K562 (cell line): Measurements from ENCODE around the gene ART1. TPM values are rescaled to one million over a fixed set of nuclear protein-coding genes. Genes with fewer than 3 reads are reported as not detected.

Experiments used
- ATAC-seq: fragments of 200-7000 bp; cut with Tn5 transposase; 3 replicates; pipeline ENCODE4 v1.9.1; 2020; ENCODE audit warnings: moderate library complexity
- BruUV-seq: library from RNA; stranded (reverse); fragments of 400-500 nt; replicated peaks from 2 replicates; lab custom pipeline; 2021; lab: Mats Ljungman, UMichigan
- CTCF ChIA-PET: fragments of 300-600 bp; formaldehyde crosslinking; extraction: SDS; loops from one replicate; lab custom pipeline; 2021; ENCODE audit warnings: low intra/inter-chr PET ratio; lab: Yijun Ruan, JAX
- POLR2A ChIA-PET: fragments of 300-600, 350-650 bp; sonication (Branson Sonifier 250); formaldehyde crosslinking; extraction: SDS; loops from one replicate; lab custom pipeline; 2021; ENCODE audit warnings: antibody characterized with exemption, inconsistent platforms; lab: Yijun Ruan, JAX
- DNase-seq, 4 experiments: peaks; one replicate each; pipeline versions ENCODE4 v3.0.0 to v3.0.0-alpha.2; 2011 to 2018; ENCODE audit warnings: low spot score in 3 of 4, mixed read lengths in 3 of 4; ENCODE audit errors: extremely low read depth in 1 of 4
- FAIRE-seq: peaks from 2 replicates; lab custom pipeline; 2011; peaks lifted over from hg19 to GRCh38; lab: Jason Lieb, UNC
- H2AFZ ChIP-seq: 2 replicates; pipeline ENCODE4 v1.6.0; 2011; ENCODE audit warnings: low read depth, low read length, control low read depth, inconsistent platforms
- H3K27ac ChIP-seq: fragments of 200-600 bp; 3 replicates; pipeline ENCODE4 v1.8.0; 2011; ENCODE audit warnings: low read depth, mild to moderate bottlenecking, control low read depth, inconsistent platforms, low read length, moderate library complexity, mixed read lengths; ENCODE audit errors: extremely low read depth
- H3K27me3 ChIP-seq, 2 experiments: fragments of 300-600 bp in 1 of 2; 2 replicates in 1 of 2; 3 replicates in 1 of 2; pipeline versions ENCODE4 v1.6.0 to v1.8.0; 2011; ENCODE audit warnings: inconsistent platforms in 2 of 2, low read length in 2 of 2, mild to moderate bottlenecking in 1 of 2, mixed read lengths in 1 of 2, moderate library complexity in 1 of 2; ENCODE audit not compliant: control insufficient read depth in 2 of 2, insufficient read depth in 2 of 2
- H3K36me3 ChIP-seq: fragments of 300-600 bp; 3 replicates; pipeline ENCODE4 v1.8.0; 2011; ENCODE audit warnings: mild to moderate bottlenecking, low read length, inconsistent platforms; ENCODE audit not compliant: control insufficient read depth, insufficient read depth
- H3K4me1 ChIP-seq, 2 experiments: fragments of 200-600 bp in 1 of 2; replicated peaks in 1 of 2; 2 replicates in 1 of 2; 3 replicates in 1 of 2; pipeline versions ENCODE4 v1.5.1 to v1.8.0; 2011; ENCODE audit warnings: inconsistent platforms in 2 of 2, low read length in 2 of 2, mild to moderate bottlenecking in 1 of 2, mixed read lengths in 1 of 2, moderate library complexity in 1 of 2; ENCODE audit not compliant: control insufficient read depth in 2 of 2, insufficient read depth in 2 of 2
- H3K4me2 ChIP-seq: 2 replicates; pipeline ENCODE4 v1.6.1; 2011; ENCODE audit warnings: low read length, control low read depth, inconsistent platforms, mixed read lengths; ENCODE audit not compliant: insufficient read depth
- H3K4me3 ChIP-seq: fragments of 200-600 bp; sonication (generic), shearing (Covaris generic); 2 replicates; pipeline ENCODE4 v1.5.1; 2016; ENCODE audit warnings: control low read depth, inconsistent platforms
- H3K79me2 ChIP-seq: fragments of 200-600 bp; 3 replicates; pipeline ENCODE4 v1.8.0; 2011; ENCODE audit warnings: low read length, inconsistent platforms; ENCODE audit not compliant: control insufficient read depth, insufficient read depth
- H3K9ac ChIP-seq, 2 experiments: 2 replicates each; pipeline versions ENCODE4 v1.6.0 to v1.6.1; 2011; ENCODE audit warnings: low read depth in 2 of 2, low read length in 2 of 2, control low read depth in 1 of 2, inconsistent platforms in 1 of 2, mild to moderate bottlenecking in 1 of 2, mixed read lengths in 1 of 2; ENCODE audit not compliant: insufficient read depth in 1 of 2
- H3K9me1 ChIP-seq: one replicate; pipeline ENCODE4 v1.6.0; 2011; ENCODE audit warnings: inconsistent platforms, mild to moderate bottlenecking, low read length, moderate library complexity; ENCODE audit not compliant: control insufficient read depth, insufficient read depth
- H3K9me3 ChIP-seq: replicated peaks from 2 replicates; pipeline ENCODE4 v1.5.1; 2011; ENCODE audit warnings: low read depth, low read length, inconsistent platforms; ENCODE audit not compliant: control insufficient read depth, insufficient read depth
- H4K20me1 ChIP-seq: replicated peaks from 2 replicates; pipeline ENCODE4 v1.6.1; 2011; ENCODE audit warnings: low read length, inconsistent platforms, mixed read lengths; ENCODE audit not compliant: control insufficient read depth, insufficient read depth
- DNMT1 ChIP-seq: fragments of 450-650 bp; IDR thresholded peaks from 2 replicates; pipeline ENCODE4 v1.6.1; 2016; ENCODE audit warnings: antibody characterized with exemption, mild to moderate bottlenecking
- GTF2F1 ChIP-seq: IDR thresholded peaks from 2 replicates; pipeline ENCODE4 v1.6.1; 2011; ENCODE audit warnings: low read depth, low read length, improper control_type of control experiment
- KLF13 ChIP-seq: fragments of 450-650 bp; IDR thresholded peaks from 2 replicates; pipeline ENCODE4 v1.6.1; 2016; ENCODE audit warnings: missing genetic modification characterization, low read depth, mild to moderate bottlenecking, missing compliant biosample characterization, moderate library complexity, borderline replicate concordance
- MLLT1 ChIP-seq, 2 experiments: fragments of 450-650 bp; IDR thresholded peaks; 2 replicates each; pipeline ENCODE4 v1.6.1; 2016
- MYBL2 ChIP-seq, 2 experiments: fragments of 450-650 bp in 1 of 2; sonication (generic) in 1 of 2; formaldehyde crosslinking in 1 of 2; IDR thresholded peaks; 2 replicates each; pipeline versions ENCODE4 v1.6.1 to v1.8.1; 2017 to 2022; ENCODE audit warnings: borderline replicate concordance in 1 of 2, inconsistent platforms in 1 of 2, low read depth in 1 of 2, mild to moderate bottlenecking in 1 of 2, missing genetic modification reagents in 1 of 2, moderate library complexity in 1 of 2
- NEUROD1 ChIP-seq: fragments of 150-350 bp; IDR thresholded peaks from 2 replicates; pipeline ENCODE4 v1.6.1; 2014; ENCODE audit warnings: borderline replicate concordance, low read length, low read depth; ENCODE audit not compliant: partially characterized antibody
- PTBP1 ChIP-seq: fragments of 200-400 bp; formaldehyde crosslinking; IDR thresholded peaks from 2 replicates; pipeline ENCODE4 v1.6.1; 2017; ENCODE audit warnings: low read depth, low read length
- PURB ChIP-seq: sonication (generic); formaldehyde crosslinking; IDR thresholded peaks from 2 replicates; pipeline ENCODE4 v1.9.0; 2021; ENCODE audit warnings: low read depth, mild to moderate bottlenecking, missing genetic modification reagents
- TFAM ChIP-seq: fragments of 250-450 bp; sonication (Bioruptor Pico); conservative IDR thresholded peaks from 2 replicates; pipeline ENCODE4 v1.5.0; 2021; ENCODE audit warnings: mild to moderate bottlenecking, moderate library complexity
- ZC3H4 ChIP-seq: sonication (generic); formaldehyde crosslinking; IDR thresholded peaks from 2 replicates; pipeline ENCODE4 v1.9.0; 2021; ENCODE audit warnings: missing genetic modification reagents, borderline replicate concordance
- ZNF124 ChIP-seq: sonication (generic); formaldehyde crosslinking; IDR thresholded peaks from 2 replicates; pipeline ENCODE4 v1.8.1; 2022; ENCODE audit warnings: missing genetic modification reagents
- WGBS: fragments of 100-300 bp; shearing (Covaris generic); methylation state at CpG from one replicate; pipeline ENCODE4 v1.1.6; 2016; ENCODE audit warnings: low coverage, mixed read lengths; ENCODE audit not compliant: insufficient coverage; ENCODE audit errors: missing lambda C conversion rate; 5-methylcytosine and 5-hydroxymethylcytosine counted together
- in situ Hi-C: fragments of 300-500 bp; cut with MboI; formaldehyde crosslinking; loops from 4 replicates; pipeline ENCODE4 v1.15.0; 2018; ENCODE audit warnings: inconsistent platforms, mixed read lengths
- intact Hi-C: fragments of 100-400 bp; cut with micrococcal nuclease; formaldehyde crosslinking; loops from 2 replicates; pipeline ENCODE4 v1.14.2; 2022
- polyA plus RNA-seq, 8 experiments: library from polyadenylated mRNA; depleted of rRNA in 4 of 8; stranded (reverse) in 5 of 8; unstranded in 3 of 8; fragments of >200 nt; fragmentation: Nextera tagmentation in 2 of 8; fragmentation: Illumina TruSeq in 1 of 8; extraction: Ambion mirVana in 2 of 8; extraction: Trizol in 1 of 8; gene quantifications; 2 replicates each; pipeline versions ENCODE4 v1.2.1 to v1.2.3, GENCODE V29; 2011 to 2014; ENCODE audit warnings: inconsistent platforms in 1 of 8, missing spikeins in 1 of 8
- total RNA-seq, 7 experiments: library from RNA; depleted of rRNA in 6 of 7; stranded (reverse); fragments of >200 nt in 6 of 7; fragmentation: Illumina TruSeq in 2 of 7; extraction: Trizol in 2 of 7; gene quantifications; 2 replicates each; pipeline versions ENCODE4 v1.2.1 to v1.2.3, GENCODE V29; 2011 to 2021; ENCODE audit warnings: low replicate concordance in 1 of 7

The ART1 gene
- total and polyA plus RNA-seq, 9 of the 15 experiments (the other 6 are each of a cell fraction or from before 2014, with no cell fraction given), result not detected

GRCh38 chr11:3674189-3674588 lies 29.3 kb downstream of the ART1 start:
- no peaks in the 10 kb centered on the region for H3K4me1 ChIP-seq
- in situ Hi-C loops, result no loop called here
- no peak for ATAC-seq
- H3K27ac ChIP-seq, result no peak overlapping the region
- ChIA-PET POLR2A (no interaction called here), CTCF (no interaction called here)
- H4K20me1 ChIP-seq, result no peaks in the 10 kb centered on the region; the same call in 1 of the 2 replicates
- no peak overlapping the region for H3K9ac ChIP-seq
- H3K79me2 ChIP-seq, result no peaks in the 10 kb centered on the region
- no peak for FAIRE-seq
- intact Hi-C loops, result no loop called here
- H3K27me3 ChIP-seq, result no peaks in the 10 kb centered on the region
- WGBS, result 100% methylated on average over 1 of the region's 1 CpG
- H3K4me3 ChIP-seq, result no peak overlapping the region
- H3K36me3 ChIP-seq, result peaks cover 86% of the 10 kb centered on the region
- DNase-seq, result peak in 1 of 4 experiments; percentile 5
- H2AFZ ChIP-seq, result no peak overlapping the region
- H3K4me2 ChIP-seq, result no peak overlapping the region
- H3K9me1 ChIP-seq, result peaks cover 3% of the 10 kb centered on the region
- no TSS peak for BruUV-seq
- TF ChIP-seq MYBL2 (IDR thresholded peaks at IDR 0.05; ENCODE audit: low read depth), result no peak
- no peak for TF ChIP-seq MYBL2 (CRISPR knock-in tag; IDR thresholded peaks at IDR 0.05; ENCODE audit: borderline replicate concordance)
- no peak for TF ChIP-seq TFAM (CRISPR knock-in tag)
- TF ChIP-seq NEUROD1, result no peak
- no peak for TF ChIP-seq PURB
- no peak for TF ChIP-seq PTBP1
- no peak for TF ChIP-seq ZC3H4
- no peak for TF ChIP-seq ZNF124 (CRISPR knock-in tag)
- no peak for TF ChIP-seq DNMT1
- TF ChIP-seq MLLT1 (IDR thresholded peaks at IDR 0.05), result no peak
- TF ChIP-seq GTF2F1, result no peak
- TF ChIP-seq KLF13 (tag), result no peak
- H3K9me3 ChIP-seq, result no peaks in the 10 kb centered on the region
